Neural cell (in vitro differentiated cells): Measurements from ENCODE around the gene TAF3.

Experiments
- EZH2 ChIP-seq: fragments of 200-600, 300-800 bp; shearing (Covaris generic), sonication (generic); IDR thresholded peaks from 2 replicates; pipeline ENCODE4 v1.6.1; 2014; ENCODE audit warnings: antibody characterized with exemption, low read length, borderline replicate concordance, mild to moderate bottlenecking; ENCODE audit not compliant: insufficient read depth, poor library complexity, severe bottlenecking
- MXI1 ChIP-seq: fragments of 450-650 bp; conservative IDR thresholded peaks from 2 replicates; pipeline ENCODE4 v1.6.1; 2014; ENCODE audit warnings: antibody characterized with exemption, mild to moderate bottlenecking; ENCODE audit not compliant: poor library complexity, severe bottlenecking
- POLR2AphosphoS5 ChIP-seq: IDR thresholded peaks from 2 replicates; pipeline ENCODE4 v1.6.1; 2012
- TF ChIP-seq, protein P1 (sequence below): fragments of 450-650 bp; IDR thresholded peaks from 2 replicates; pipeline ENCODE4 v1.5.1; 2014; ENCODE audit warnings: antibody characterized with exemption, mild to moderate bottlenecking, moderate library complexity; ENCODE audit not compliant: poor library complexity, severe bottlenecking
- TF ChIP-seq, protein P2 (sequence below): IDR thresholded peaks from 2 replicates; pipeline ENCODE4 v1.6.1; 2012; ENCODE audit warnings: borderline replicate concordance

DNA sequence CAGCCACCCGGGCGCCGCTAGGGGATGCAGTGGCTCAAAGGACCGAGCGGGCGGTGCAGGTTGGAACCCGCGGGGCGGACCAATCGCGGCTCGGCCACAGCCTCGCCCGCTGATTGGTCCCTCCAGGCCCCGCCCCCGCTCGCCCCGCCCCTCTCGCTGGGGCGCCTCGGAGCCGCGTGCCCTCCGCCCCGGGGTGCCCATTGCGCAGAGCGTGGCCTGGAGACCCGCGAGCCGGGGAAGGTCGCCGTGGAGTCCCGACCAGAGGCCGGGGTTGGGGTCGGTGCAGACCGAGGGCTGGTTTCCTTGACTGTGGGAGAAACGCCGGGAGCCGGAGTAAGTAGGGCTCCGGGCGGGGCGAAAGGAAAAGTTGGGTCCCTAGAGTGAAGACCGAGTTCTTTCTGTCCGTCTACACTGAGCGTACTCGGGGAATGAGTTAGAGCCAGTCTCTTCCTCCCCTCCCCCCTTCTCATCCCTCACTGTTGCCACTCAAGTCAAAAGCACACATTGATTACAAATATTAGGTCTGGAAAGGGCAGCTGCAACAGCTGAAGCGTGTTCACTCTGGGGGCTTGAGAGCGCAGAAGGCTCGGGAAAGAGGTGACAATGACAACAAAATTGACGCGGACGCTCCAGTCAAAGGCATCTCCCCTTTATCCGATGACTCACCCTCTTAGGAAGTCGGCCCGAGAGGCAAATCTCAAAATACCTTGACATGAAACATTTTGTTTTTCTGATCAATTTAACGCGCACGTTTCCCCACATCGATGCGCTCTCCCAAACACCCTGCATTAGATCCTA, 235.3 kb downstream of the TAF3 start:
- TF ChIP-seq MXI1 (no peak), POLR2AphosphoS5 (peak; percentile 42), EZH2 (peak; percentile 17)
- TF ChIP-seq, protein P1, sequence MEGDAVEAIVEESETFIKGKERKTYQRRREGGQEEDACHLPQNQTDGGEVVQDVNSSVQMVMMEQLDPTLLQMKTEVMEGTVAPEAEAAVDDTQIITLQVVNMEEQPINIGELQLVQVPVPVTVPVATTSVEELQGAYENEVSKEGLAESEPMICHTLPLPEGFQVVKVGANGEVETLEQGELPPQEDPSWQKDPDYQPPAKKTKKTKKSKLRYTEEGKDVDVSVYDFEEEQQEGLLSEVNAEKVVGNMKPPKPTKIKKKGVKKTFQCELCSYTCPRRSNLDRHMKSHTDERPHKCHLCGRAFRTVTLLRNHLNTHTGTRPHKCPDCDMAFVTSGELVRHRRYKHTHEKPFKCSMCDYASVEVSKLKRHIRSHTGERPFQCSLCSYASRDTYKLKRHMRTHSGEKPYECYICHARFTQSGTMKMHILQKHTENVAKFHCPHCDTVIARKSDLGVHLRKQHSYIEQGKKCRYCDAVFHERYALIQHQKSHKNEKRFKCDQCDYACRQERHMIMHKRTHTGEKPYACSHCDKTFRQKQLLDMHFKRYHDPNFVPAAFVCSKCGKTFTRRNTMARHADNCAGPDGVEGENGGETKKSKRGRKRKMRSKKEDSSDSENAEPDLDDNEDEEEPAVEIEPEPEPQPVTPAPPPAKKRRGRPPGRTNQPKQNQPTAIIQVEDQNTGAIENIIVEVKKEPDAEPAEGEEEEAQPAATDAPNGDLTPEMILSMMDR = no peak
- TF ChIP-seq, protein P2, sequence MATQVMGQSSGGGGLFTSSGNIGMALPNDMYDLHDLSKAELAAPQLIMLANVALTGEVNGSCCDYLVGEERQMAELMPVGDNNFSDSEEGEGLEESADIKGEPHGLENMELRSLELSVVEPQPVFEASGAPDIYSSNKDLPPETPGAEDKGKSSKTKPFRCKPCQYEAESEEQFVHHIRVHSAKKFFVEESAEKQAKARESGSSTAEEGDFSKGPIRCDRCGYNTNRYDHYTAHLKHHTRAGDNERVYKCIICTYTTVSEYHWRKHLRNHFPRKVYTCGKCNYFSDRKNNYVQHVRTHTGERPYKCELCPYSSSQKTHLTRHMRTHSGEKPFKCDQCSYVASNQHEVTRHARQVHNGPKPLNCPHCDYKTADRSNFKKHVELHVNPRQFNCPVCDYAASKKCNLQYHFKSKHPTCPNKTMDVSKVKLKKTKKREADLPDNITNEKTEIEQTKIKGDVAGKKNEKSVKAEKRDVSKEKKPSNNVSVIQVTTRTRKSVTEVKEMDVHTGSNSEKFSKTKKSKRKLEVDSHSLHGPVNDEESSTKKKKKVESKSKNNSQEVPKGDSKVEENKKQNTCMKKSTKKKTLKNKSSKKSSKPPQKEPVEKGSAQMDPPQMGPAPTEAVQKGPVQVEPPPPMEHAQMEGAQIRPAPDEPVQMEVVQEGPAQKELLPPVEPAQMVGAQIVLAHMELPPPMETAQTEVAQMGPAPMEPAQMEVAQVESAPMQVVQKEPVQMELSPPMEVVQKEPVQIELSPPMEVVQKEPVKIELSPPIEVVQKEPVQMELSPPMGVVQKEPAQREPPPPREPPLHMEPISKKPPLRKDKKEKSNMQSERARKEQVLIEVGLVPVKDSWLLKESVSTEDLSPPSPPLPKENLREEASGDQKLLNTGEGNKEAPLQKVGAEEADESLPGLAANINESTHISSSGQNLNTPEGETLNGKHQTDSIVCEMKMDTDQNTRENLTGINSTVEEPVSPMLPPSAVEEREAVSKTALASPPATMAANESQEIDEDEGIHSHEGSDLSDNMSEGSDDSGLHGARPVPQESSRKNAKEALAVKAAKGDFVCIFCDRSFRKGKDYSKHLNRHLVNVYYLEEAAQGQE = no peak
